GM12878 (cell line): ENCODE data around the gene ABCA10. TPM values are rescaled to one million over a fixed set of nuclear protein-coding genes. Genes with fewer than 3 reads are reported as not detected.

ENCODE experiments used
- ATAC-seq: fragments of 200-7000 bp; cut with Tn5 transposase; 3 replicates; pipeline ENCODE4 v1.9.1; 2020; ENCODE audit warnings: mild to moderate bottlenecking, moderate library complexity
- BruUV-seq: library from RNA; stranded (reverse); fragments of 400-500 nt; replicated peaks from 2 replicates; lab custom pipeline; 2021; lab: Mats Ljungman, UMichigan
- CTCF ChIA-PET: fragments of 300-600 bp; sonication (Branson Sonifier 250); formaldehyde crosslinking; extraction: SDS; loops from one replicate; lab custom pipeline; 2021; ENCODE audit warnings: inconsistent platforms; lab: Yijun Ruan, JAX
- POLR2A ChIA-PET: fragments of 350-600 bp; formaldehyde crosslinking; extraction: SDS; loops from one replicate; lab custom pipeline; 2021; ENCODE audit warnings: inconsistent platforms; lab: Charles Lee
- RAD21 ChIA-PET: fragments of 300-600 bp; sonication (Branson Sonifier 250); formaldehyde crosslinking; loops from one replicate; lab custom pipeline; 2023; ENCODE audit warnings: antibody characterized with exemption; ENCODE audit not compliant: unreplicated experiment; lab: Charles Lee
- SMC1A ChIA-PET: fragments of 300-600 bp; sonication (Branson Sonifier 250); formaldehyde crosslinking; loops from one replicate; lab custom pipeline; 2023; ENCODE audit not compliant: unreplicated experiment, uncharacterized antibody; lab: Charles Lee
- DNase-seq: peaks from one replicate; pipeline ENCODE4 v3.0.0-alpha.2; 2011; ENCODE audit warnings: low read depth, low spot score
- FAIRE-seq: peaks from 3 replicates; lab custom pipeline; 2011; peaks lifted over from hg19 to GRCh38; lab: Jason Lieb, UNC
- H2AFZ ChIP-seq: 2 replicates; pipeline ENCODE4 v1.6.0; 2011; ENCODE audit warnings: low read depth, low read length, control low read depth; ENCODE audit not compliant: control insufficient read depth
- H3K27ac ChIP-seq: 2 replicates; pipeline ENCODE4 v1.5.1; 2011; ENCODE audit warnings: control low read depth; ENCODE audit not compliant: control insufficient read depth, insufficient read depth
- H3K27me3 ChIP-seq, 2 experiments: replicated peaks in 1 of 2; 2 replicates each; pipeline versions ENCODE4 v1.6.0 to v1.6.1; 2011; ENCODE audit warnings: low read length in 1 of 2; ENCODE audit not compliant: control insufficient read depth in 2 of 2, insufficient read depth in 2 of 2
- H3K36me3 ChIP-seq, 2 experiments: 2 replicates each; pipeline ENCODE4 v1.5.1; 2011; ENCODE audit warnings: low read length in 1 of 2; ENCODE audit not compliant: control insufficient read depth in 2 of 2, insufficient read depth in 2 of 2
- H3K4me1 ChIP-seq: 2 replicates; pipeline ENCODE4 v1.6.1; 2011; ENCODE audit warnings: mild to moderate bottlenecking, low read length, moderate library complexity, mixed read lengths; ENCODE audit not compliant: control insufficient read depth, insufficient read depth
- H3K4me2 ChIP-seq: 2 replicates; pipeline ENCODE4 v1.6.0; 2011; ENCODE audit warnings: control low read depth; ENCODE audit not compliant: control insufficient read depth, insufficient read depth
- H3K4me3 ChIP-seq: fragments of 200-600 bp; sonication (generic); 2 replicates; pipeline ENCODE4 v1.5.1; 2016
- H3K79me2 ChIP-seq: 2 replicates; pipeline ENCODE4 v1.6.0; 2011; ENCODE audit warnings: low read length; ENCODE audit not compliant: control insufficient read depth, insufficient read depth
- H3K9ac ChIP-seq: 2 replicates; pipeline ENCODE4 v1.8.0; 2011; ENCODE audit warnings: low read length, control low read depth, mixed read lengths; ENCODE audit not compliant: control insufficient read depth, insufficient read depth
- H3K9me3 ChIP-seq: replicated peaks from 3 replicates; pipeline ENCODE4 v1.5.1; 2011; ENCODE audit warnings: mild to moderate bottlenecking, low read length; ENCODE audit not compliant: control insufficient read depth, insufficient read depth
- H4K20me1 ChIP-seq: 2 replicates; pipeline ENCODE4 v1.6.0; 2011; ENCODE audit not compliant: control insufficient read depth, insufficient read depth
- BHLHE40 ChIP-seq, 2 experiments: fragments of 450-650 bp in 1 of 2; IDR thresholded peaks; 2 replicates each; pipeline ENCODE4 v1.6.1; 2011 to 2017; ENCODE audit warnings: low read depth in 2 of 2, borderline replicate concordance in 1 of 2, improper control_type of control experiment in 1 of 2, low read length in 1 of 2, mild to moderate bottlenecking in 1 of 2
- HDAC2 ChIP-seq: fragments of 200-600 bp; sonication (generic); IDR thresholded peaks from 2 replicates; pipeline ENCODE4 v1.6.1; 2017
- JUNB ChIP-seq: IDR thresholded peaks from 2 replicates; pipeline ENCODE4 v1.6.1; 2016; ENCODE audit warnings: antibody characterized with exemption, mild to moderate bottlenecking
- NFXL1 ChIP-seq: fragments of 450-650 bp; IDR thresholded peaks from 2 replicates; pipeline ENCODE4 v1.6.1; 2017; ENCODE audit warnings: antibody characterized with exemption, mild to moderate bottlenecking, borderline replicate concordance
- PML ChIP-seq: IDR thresholded peaks from 2 replicates; pipeline ENCODE4 v1.6.1; 2012; ENCODE audit warnings: low read length, inconsistent platforms
- RFX5 ChIP-seq: IDR thresholded peaks from 2 replicates; pipeline ENCODE4 v1.6.1; 2011; ENCODE audit warnings: low read depth, low read length, improper control_type of control experiment
- SP1 ChIP-seq: IDR thresholded peaks from one replicate; pipeline ENCODE4 v1.6.1; 2011; ENCODE audit warnings: low read depth, low read length
- ZBED1 ChIP-seq: IDR thresholded peaks from 2 replicates; pipeline ENCODE4 v1.6.1; 2016; ENCODE audit warnings: borderline replicate concordance
- WGBS: methylation state at CpG from one replicate; pipeline ENCODE4 v1.1.6; 2016; ENCODE audit warnings: low lambda C conversion rate; ENCODE audit not compliant: insufficient replicate concordance, insufficient coverage; ENCODE audit errors: missing lambda C conversion rate; 5-methylcytosine and 5-hydroxymethylcytosine counted together
- in situ Hi-C: fragments of 300-500 bp; cut with MboI; formaldehyde crosslinking; loops from 9 replicates; pipeline ENCODE4 v1.14.3; 2018; ENCODE audit warnings: mixed read lengths
- intact Hi-C: fragments of 100-400 bp; cut with micrococcal nuclease; formaldehyde crosslinking; loops from one replicate; pipeline ENCODE4 v1.14.2; 2022; ENCODE audit not compliant: unreplicated experiment
- polyA plus RNA-seq, 11 experiments: library from polyadenylated mRNA; depleted of rRNA in 4 of 11; unstranded in 6 of 11; stranded (reverse) in 5 of 11; fragments of >200 nt; fragmentation: Nextera tagmentation in 4 of 11; fragmentation: Illumina TruSeq in 1 of 11; extraction: Ambion mirVana in 4 of 11; extraction: Trizol in 1 of 11; gene quantifications; 1 replicate in 1 of 11; 2 replicates in 10 of 11; pipeline versions ENCODE4 v1.2.1 to v1.2.3, GENCODE V29; 2011 to 2016; ENCODE audit warnings: inconsistent platforms in 2 of 11, missing spikeins in 2 of 11, low read depth in 1 of 11
- total RNA-seq, 4 experiments: library from RNA; depleted of rRNA in 3 of 4; stranded (reverse); fragments of >200 nt in 3 of 4; fragmentation: Illumina TruSeq in 1 of 4; extraction: Trizol in 1 of 4; gene quantifications; 2 replicates each; pipeline versions ENCODE4 v1.2.1 to v1.2.3, GENCODE V29; 2013 to 2021
- TF ChIP-seq, protein P1 (sequence below): IDR thresholded peaks from 2 replicates; pipeline ENCODE4 v1.6.1; 2011; ENCODE audit warnings: low read depth, low read length, improper control_type of control experiment, borderline replicate concordance

ABCA10 gene
- total and polyA plus RNA-seq, 10 of the 15 experiments (the other 5 are each of a cell fraction or from before 2014, with no cell fraction given): 0.33 to 3.0 (median 0.83) TPM

DNA sequence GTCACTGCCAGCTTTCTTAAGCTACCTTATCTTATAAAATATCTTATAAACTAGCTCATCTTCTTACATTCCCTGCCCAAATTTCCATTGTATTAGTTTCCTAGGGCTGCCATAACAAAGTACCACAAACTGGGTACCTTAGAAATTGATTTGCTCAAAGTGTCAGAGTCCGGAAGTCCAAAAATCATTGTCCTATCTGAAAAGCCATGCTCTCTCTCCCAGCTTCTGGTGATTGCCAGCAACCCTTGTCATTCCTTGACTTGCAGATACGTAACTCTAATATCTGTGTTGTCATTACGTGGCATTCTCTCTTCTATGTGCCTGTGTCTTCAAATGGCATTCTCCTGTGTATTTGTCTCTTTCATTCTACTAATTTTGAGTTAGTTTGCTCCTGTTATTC is 2.3 kb upstream of the ABCA10 start:
- no peak for TF ChIP-seq PML
- TF ChIP-seq NFXL1: no peak
- TF ChIP-seq RFX5: no peak
- TF ChIP-seq BHLHE40 (IDR thresholded peaks at IDR 0.05; ENCODE audit: borderline replicate concordance in 1 of 2, low read depth in 2 of 2, low read length in 1 of 2): no peak
- no peak for TF ChIP-seq JUNB
- no peak for TF ChIP-seq HDAC2
- no peak for TF ChIP-seq SP1
- TF ChIP-seq, protein P1, sequence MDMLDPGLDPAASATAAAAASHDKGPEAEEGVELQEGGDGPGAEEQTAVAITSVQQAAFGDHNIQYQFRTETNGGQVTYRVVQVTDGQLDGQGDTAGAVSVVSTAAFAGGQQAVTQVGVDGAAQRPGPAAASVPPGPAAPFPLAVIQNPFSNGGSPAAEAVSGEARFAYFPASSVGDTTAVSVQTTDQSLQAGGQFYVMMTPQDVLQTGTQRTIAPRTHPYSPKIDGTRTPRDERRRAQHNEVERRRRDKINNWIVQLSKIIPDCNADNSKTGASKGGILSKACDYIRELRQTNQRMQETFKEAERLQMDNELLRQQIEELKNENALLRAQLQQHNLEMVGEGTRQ: no peak
- no peak for TF ChIP-seq ZBED1
- TF ChIP-seq, all 136 proteins: peak for 0
- Histone ChIP-seq H3K4me2 (no peak overlapping the region), H3K9me3 (peaks cover 8% of the 10 kb centered on the region), H3K27me3 (no peaks in the 10 kb centered on the region), H3K36me3 (no peaks in the 10 kb centered on the region), H3K79me2 (no peaks in the 10 kb centered on the region), H3K9ac (no peak overlapping the region), H4K20me1 (no peaks in the 10 kb centered on the region), H3K4me3 (no peak overlapping the region), H3K4me1 (peaks cover 11% of the 10 kb centered on the region), H3K27ac (no peak overlapping the region), H2AFZ (no peak overlapping the region)
- DNase-seq: no peak
- no peak for FAIRE-seq
- intact Hi-C loops (loop anchor here (5.0 kb wide), 1 partner anchor 699 kb away; no protein-coding TSS in a partner anchor), in situ Hi-C loops (no loop called here)
- no TSS peak for BruUV-seq
- RAD21 ChIA-PET: interaction anchor here (1.1 to 1.4 kb wide), 2 partner anchors 25 to 459 kb away, joined by 3 read pairs; no protein-coding TSS in a partner anchor
- SMC1A ChIA-PET: interaction anchor here (0.8 to 1.4 kb wide), 6 partner anchors 111 to 450 kb away, joined by 3 to 5 read pairs (median 3); no protein-coding TSS in a partner anchor
- CTCF ChIA-PET: interaction anchor here (0.8 to 1.8 kb wide), 7 partner anchors 10 to 459 kb away, joined by 3 to 7 read pairs (median 4); no protein-coding TSS in a partner anchor
- no peak for ATAC-seq
- WGBS: 96% methylated on average over 3 of the region's 3 CpGs
- POLR2A ChIA-PET: no interaction called here
